Measurements from ENCODE around the gene STXBP1.

DNA sequence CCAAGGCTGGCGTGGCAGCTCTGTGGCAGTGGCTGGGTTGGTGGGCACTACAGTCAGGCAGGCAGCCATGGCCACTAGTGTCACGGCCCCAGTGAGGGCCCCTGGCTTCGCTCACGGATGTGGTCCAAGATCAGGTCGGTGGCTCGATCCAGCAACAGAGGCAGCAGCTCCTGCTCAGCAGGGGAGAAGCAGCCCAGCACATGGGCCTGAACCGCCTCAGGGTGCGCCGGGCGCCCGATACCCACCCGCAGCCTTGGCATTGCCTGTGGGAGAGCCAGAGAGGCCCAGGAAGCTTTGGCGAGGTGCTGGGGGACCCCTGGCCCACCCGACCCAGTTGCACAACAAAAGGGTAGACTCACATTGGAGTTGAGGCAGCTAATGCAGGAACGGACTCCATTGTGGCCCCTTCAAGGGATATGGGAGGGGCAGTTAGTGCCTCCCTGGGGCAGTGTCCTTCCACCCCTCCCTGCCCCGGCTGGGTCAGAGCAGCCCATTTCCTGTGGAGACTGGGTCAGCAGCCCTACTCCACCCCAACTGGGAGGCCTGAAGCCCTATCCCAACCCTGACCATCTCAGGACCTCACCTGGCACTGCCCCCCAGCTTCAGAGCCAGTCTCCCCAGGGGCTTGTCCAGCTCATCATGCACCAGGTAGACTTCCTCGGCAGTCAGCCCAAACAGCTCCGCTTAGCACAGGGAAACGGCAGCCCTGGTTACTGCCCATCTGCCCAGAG is 102.1 kb downstream of the STXBP1 start:
- TF ChIP-seq, protein P1, sequence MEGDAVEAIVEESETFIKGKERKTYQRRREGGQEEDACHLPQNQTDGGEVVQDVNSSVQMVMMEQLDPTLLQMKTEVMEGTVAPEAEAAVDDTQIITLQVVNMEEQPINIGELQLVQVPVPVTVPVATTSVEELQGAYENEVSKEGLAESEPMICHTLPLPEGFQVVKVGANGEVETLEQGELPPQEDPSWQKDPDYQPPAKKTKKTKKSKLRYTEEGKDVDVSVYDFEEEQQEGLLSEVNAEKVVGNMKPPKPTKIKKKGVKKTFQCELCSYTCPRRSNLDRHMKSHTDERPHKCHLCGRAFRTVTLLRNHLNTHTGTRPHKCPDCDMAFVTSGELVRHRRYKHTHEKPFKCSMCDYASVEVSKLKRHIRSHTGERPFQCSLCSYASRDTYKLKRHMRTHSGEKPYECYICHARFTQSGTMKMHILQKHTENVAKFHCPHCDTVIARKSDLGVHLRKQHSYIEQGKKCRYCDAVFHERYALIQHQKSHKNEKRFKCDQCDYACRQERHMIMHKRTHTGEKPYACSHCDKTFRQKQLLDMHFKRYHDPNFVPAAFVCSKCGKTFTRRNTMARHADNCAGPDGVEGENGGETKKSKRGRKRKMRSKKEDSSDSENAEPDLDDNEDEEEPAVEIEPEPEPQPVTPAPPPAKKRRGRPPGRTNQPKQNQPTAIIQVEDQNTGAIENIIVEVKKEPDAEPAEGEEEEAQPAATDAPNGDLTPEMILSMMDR (conservative IDR thresholded peaks at IDR 0.05; ENCODE audit: low read depth, low read length), result no peak
- no peak for TF ChIP-seq EZH2 (IDR thresholded peaks at IDR 0.05; ENCODE audit: borderline replicate concordance, low read depth, low read length, poor library complexity, severe bottlenecking)
